ENCODE data around the gene ARHGAP6.
"Not testable (repeated sequence)": the region's sequence is repeated elsewhere in the genome, so short reads cannot be mapped to it uniquely, and the experiment has no call there.

ARHGAP6 gene

GRCh38 chrX:11242704-11243103 lies 423.0 kb downstream of the ARHGAP6 start:
- in situ Hi-C loops (cut with HindIII; ENCODE audit: low sequenced_read_pairs): no loop called here
- no peak overlapping the region for H3K4me3 ChIP-seq (ENCODE audit: low read depth, low read length)
- DNase-seq (ENCODE audit: low read depth): no peak
- no peak for TF ChIP-seq CTCF (IDR thresholded peaks at IDR 0.05; ENCODE audit: low read depth, low read length, missing control alignments)

GRCh38 chrX:11241720-11242119 lies 424.0 kb downstream of the ARHGAP6 start:
- DNase-seq (ENCODE audit: low read depth): no peak
- H3K4me3 ChIP-seq (ENCODE audit: low read depth, low read length): no peak overlapping the region
- in situ Hi-C loops (cut with HindIII; ENCODE audit: low sequenced_read_pairs): no loop called here
- no peak for TF ChIP-seq CTCF (IDR thresholded peaks at IDR 0.05; ENCODE audit: low read depth, low read length, missing control alignments)

GRCh38 chrX:11239230-11239629 lies 426.5 kb downstream of the ARHGAP6 start:
- in situ Hi-C loops (cut with HindIII; ENCODE audit: low sequenced_read_pairs): no loop called here
- DNase-seq (ENCODE audit: low read depth): no peak
- TF ChIP-seq CTCF (IDR thresholded peaks at IDR 0.05; ENCODE audit: low read depth, low read length, missing control alignments): no peak
- no peak overlapping the region for H3K4me3 ChIP-seq (ENCODE audit: low read depth, low read length)

- DNase-seq (ENCODE audit: low read depth); in situ Hi-C loops (cut with HindIII; ENCODE audit: low sequenced_read_pairs): not testable (repeated sequence)
Observed at GRCh38 chrX:11235377-11235776, 430.3 kb downstream of the ARHGAP6 start.

GRCh38 chrX:11215191-11215921 lies 450.4 kb downstream of the ARHGAP6 start:
- in situ Hi-C loops (cut with HindIII; ENCODE audit: low sequenced_read_pairs): no loop called here
- DNase-seq (ENCODE audit: low read depth): no peak
- H3K4me3 ChIP-seq (ENCODE audit: low read depth, low read length): no peak overlapping the region
- TF ChIP-seq CTCF (IDR thresholded peaks at IDR 0.05; ENCODE audit: low read depth, low read length, missing control alignments): no peak

More at GRCh38 chrX:11235377-11235776, 430.3 kb downstream of the ARHGAP6 start:
- H3K4me3 ChIP-seq (ENCODE audit: low read depth, low read length): not testable (repeated sequence)

GRCh38 chrX:11214346-11215190 lies 451.2 kb downstream of the ARHGAP6 start:
- TF ChIP-seq CTCF (IDR thresholded peaks at IDR 0.05; ENCODE audit: low read depth, low read length, missing control alignments): no peak
- no peak overlapping the region for H3K4me3 ChIP-seq (ENCODE audit: low read depth, low read length)
- in situ Hi-C loops (cut with HindIII; ENCODE audit: low sequenced_read_pairs): no loop called here
- DNase-seq (ENCODE audit: low read depth): no peak

GRCh38 chrX:11212741-11213140 lies 453.0 kb downstream of the ARHGAP6 start:
- no peak overlapping the region for H3K4me3 ChIP-seq (ENCODE audit: low read depth, low read length)
- in situ Hi-C loops (cut with HindIII; ENCODE audit: low sequenced_read_pairs): no loop called here
- DNase-seq (ENCODE audit: low read depth): no peak
- TF ChIP-seq CTCF (IDR thresholded peaks at IDR 0.05; ENCODE audit: low read depth, low read length, missing control alignments): no peak
